Bronchial epithelial cell (primary cell): ENCODE results near the gene KTI12. TPM values are rescaled to one million over a fixed set of nuclear protein-coding genes. Genes with fewer than 3 reads are reported as not detected.
"Not testable (repeated sequence)": the region's sequence is repeated elsewhere in the genome, so short reads cannot be mapped to it uniquely, and the experiment has no call there.

Source experiments
- DNase-seq: peaks from one replicate; pipeline ENCODE4 v3.0.0-alpha.2; 2010; ENCODE audit warnings: low read depth
- FAIRE-seq: peaks from 2 replicates; lab custom pipeline; 2011; peaks lifted over from hg19 to GRCh38; lab: Jason Lieb, UNC
- H3K27me3 ChIP-seq: 2 replicates; pipeline ENCODE4 v1.5.1; 2011; ENCODE audit warnings: low read length; ENCODE audit not compliant: control insufficient read depth, insufficient read depth
- H3K36me3 ChIP-seq: 2 replicates; pipeline ENCODE4 v1.5.1; 2011; ENCODE audit warnings: low read length; ENCODE audit not compliant: control insufficient read depth, insufficient read depth
- H3K4me3 ChIP-seq: 2 replicates; pipeline ENCODE4 v1.5.1; 2011; ENCODE audit warnings: mild to moderate bottlenecking, low read depth, low read length, control low read depth
- total RNA-seq: library from RNA; depleted of rRNA; stranded (reverse); fragments of >200 nt; gene quantifications from 2 replicates; pipeline ENCODE4 v1.2.1, GENCODE V29; 2014
- TF ChIP-seq, protein P1 (sequence below): IDR thresholded peaks from 2 replicates; pipeline ENCODE4 v1.5.1; 2011; ENCODE audit warnings: mild to moderate bottlenecking, moderate library complexity, low read length, control low read depth, inconsistent platforms; ENCODE audit not compliant: insufficient read depth, severe bottlenecking

The KTI12 gene
- total RNA-seq, 1 donor from 2014 or later: 10.0 TPM

DNA sequence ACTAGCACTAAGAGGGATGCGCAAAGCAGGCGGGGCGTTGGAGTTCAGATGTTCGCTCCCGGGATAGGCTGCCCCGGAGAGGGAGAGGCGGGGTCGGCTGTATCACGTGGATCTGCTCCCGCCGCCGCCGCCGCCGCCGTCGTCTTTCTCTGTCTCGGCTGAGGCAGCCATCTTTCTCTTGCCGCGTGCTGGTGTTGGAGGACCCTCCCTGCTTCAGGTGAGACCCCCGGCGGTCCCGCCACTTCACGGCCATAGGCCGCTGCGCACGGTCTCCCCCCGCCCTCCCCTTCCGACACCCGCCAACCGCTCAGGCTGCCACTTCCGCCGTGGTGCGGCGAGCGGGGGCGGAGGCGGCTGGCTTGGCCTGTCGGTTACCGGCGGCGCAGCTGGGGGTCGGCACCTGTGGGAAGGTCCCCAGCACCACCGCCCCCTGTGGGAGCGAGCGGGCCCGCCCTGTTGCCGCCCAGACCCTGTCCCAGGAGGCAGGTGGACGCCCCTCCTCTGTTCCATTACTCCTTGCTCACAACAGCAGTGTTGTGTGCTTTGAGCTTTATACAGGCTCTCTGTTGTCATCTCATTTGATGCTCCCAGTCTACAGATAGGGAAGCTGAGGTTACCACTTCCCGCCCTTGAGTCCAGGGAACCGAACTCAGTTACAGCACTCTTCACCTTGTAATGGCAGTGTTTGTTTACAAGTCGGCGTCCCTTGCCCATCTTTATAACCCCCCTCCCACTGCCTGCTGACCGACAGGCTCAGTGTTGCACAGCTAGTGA is 22.7 kb upstream of the KTI12 start, which contains the start of gene BTF3L4:
Gene BTF3L4, plus strand, starts transcription at position 133 of the 774 bp plus-strand sequence. CDS start 3,553 bp downstream, outside the sequence.
- TF ChIP-seq, protein P1, sequence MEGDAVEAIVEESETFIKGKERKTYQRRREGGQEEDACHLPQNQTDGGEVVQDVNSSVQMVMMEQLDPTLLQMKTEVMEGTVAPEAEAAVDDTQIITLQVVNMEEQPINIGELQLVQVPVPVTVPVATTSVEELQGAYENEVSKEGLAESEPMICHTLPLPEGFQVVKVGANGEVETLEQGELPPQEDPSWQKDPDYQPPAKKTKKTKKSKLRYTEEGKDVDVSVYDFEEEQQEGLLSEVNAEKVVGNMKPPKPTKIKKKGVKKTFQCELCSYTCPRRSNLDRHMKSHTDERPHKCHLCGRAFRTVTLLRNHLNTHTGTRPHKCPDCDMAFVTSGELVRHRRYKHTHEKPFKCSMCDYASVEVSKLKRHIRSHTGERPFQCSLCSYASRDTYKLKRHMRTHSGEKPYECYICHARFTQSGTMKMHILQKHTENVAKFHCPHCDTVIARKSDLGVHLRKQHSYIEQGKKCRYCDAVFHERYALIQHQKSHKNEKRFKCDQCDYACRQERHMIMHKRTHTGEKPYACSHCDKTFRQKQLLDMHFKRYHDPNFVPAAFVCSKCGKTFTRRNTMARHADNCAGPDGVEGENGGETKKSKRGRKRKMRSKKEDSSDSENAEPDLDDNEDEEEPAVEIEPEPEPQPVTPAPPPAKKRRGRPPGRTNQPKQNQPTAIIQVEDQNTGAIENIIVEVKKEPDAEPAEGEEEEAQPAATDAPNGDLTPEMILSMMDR: no peak
- peak; percentile 82 for DNase-seq
- no peaks in the 10 kb centered on the region for H3K27me3 ChIP-seq
- H3K36me3 ChIP-seq: peaks cover 17% of the 10 kb centered on the region
- no peak for FAIRE-seq
- H3K4me3 ChIP-seq: peak within 1 kb of the TSS; percentile 62

DNA sequence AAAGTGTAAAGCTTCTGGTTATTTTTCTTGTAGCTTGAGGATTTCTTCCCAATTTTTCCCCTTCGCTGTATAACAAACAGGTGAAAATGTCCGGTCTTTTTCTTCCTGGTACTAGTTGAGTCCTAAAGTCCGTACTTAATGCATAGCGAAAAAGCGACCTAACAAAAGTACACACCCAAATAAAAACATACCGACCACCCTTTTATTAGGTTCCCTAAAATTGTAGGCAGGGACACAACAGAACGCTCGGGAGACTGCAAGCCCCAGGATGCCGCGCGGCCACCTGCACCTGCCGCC is 22.2 kb upstream of the KTI12 start:
- no peaks in the 10 kb centered on the region for H3K27me3 ChIP-seq
- TF ChIP-seq, protein P1: no peak
- H3K36me3 ChIP-seq: peaks cover 15% of the 10 kb centered on the region
- DNase-seq (no peak), FAIRE-seq (no peak)
- peak overlapping the region; percentile 62 for H3K4me3 ChIP-seq

DNA sequence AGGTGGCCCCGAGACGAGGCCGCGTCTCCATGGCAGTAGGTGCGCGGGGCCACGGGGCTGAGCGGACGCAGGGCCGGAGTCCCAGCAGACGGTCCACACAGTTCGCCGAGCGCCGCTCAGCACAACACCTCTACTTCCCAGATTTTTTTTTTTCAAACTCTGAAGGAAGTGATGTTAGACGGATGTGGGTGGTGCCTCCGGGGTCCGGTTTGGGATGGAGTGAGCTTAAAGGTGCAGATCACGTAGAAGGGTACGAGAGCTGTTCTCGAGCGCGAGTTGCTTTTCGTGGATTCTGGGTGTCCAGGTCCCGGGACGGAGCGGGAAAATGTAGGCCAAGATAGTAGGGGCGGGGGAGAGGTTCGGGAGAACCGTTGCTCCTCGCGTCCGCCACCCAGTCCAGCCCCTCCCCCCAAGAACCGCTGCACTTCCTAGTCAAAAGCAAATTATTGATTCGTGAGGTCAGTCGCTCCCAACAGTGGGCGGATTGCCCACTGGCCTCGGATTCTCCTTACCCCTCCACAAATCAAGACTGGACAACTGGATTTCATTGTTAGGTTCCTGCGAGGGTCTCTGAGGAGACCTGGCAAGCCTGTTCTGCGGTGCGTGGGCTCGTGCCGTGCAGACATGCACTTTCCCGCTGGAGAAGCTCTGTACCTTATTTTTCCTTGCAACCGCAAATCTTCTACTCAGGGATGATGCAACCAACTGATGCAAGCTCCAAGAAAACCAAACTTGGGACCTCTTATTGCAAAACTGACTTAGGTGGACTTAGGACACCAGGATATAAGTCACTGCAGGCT is 21.7 kb upstream of the KTI12 start, which contains the start of gene TXNDC12:
Gene TXNDC12, minus strand, starts transcription at position 126 of the 800 bp plus-strand sequence. Its CDS starts 95 bp downstream, at position 31.
- Histone ChIP-seq H3K4me3 (peak within 1 kb of the TSS; percentile 62), H3K27me3 (no peaks in the 10 kb centered on the region), H3K36me3 (peaks cover 10% of the 10 kb centered on the region)
- TF ChIP-seq, protein P1: no peak
- FAIRE-seq (no peak), DNase-seq (peak; percentile 91)

DNA sequence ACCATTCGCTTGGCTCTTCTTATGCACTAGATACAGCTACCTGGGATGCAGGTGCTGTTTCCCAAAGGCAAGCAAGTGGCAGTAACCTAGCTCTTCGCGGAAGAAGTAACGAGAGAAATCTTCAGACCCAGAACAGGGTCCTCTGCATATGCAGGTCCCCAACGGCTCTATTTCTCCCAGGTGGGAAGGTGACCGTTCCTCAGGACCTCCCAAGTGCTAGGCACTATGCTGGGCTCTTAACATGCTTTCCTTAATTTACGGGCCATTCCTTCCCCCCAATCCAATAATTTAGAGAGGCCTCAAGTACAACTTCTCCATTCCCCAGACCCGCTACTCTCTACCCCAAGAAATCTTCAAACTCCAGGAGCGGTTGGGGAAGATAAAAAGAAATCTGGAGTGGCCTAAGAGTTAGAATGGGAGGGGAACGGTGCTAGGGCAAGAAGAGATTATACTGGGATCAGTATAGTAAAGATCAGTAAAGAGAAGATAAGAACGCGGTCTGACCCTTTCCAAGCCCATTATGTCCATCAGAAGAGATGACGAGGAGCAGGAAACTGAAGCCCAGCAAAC is 21.0 kb upstream of the KTI12 start:
- TF ChIP-seq, protein P1: no peak
- FAIRE-seq (no peak), DNase-seq (no peak)
- Histone ChIP-seq H3K4me3 (peak overlapping the region; percentile 62), H3K36me3 (peaks cover 7% of the 10 kb centered on the region), H3K27me3 (no peaks in the 10 kb centered on the region)

DNA sequence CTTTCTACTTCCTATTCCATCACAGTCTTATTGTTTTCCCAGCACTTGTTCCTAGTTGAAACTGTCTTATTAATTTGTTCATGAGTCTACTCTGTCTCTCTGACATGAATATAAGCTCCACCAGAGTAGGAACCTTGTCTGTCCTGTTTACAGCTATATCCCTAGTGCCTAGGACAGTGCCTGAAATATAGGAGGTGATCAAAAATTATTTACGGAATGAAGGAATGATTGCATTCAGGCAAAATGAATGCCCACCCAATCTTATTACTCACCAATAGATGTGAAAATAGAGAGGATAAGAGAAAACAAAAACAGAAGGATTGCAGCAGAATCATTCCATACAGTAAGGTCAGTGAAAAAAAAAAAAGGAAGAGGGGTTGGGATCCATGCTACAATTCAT is 20.3 kb upstream of the KTI12 start:
- DNase-seq (no peak), FAIRE-seq (no peak)
- TF ChIP-seq, protein P1: no peak
- Histone ChIP-seq H3K4me3 (peak overlapping the region; percentile 62), H3K27me3 (no peaks in the 10 kb centered on the region), H3K36me3 (peaks cover 7% of the 10 kb centered on the region)

DNA sequence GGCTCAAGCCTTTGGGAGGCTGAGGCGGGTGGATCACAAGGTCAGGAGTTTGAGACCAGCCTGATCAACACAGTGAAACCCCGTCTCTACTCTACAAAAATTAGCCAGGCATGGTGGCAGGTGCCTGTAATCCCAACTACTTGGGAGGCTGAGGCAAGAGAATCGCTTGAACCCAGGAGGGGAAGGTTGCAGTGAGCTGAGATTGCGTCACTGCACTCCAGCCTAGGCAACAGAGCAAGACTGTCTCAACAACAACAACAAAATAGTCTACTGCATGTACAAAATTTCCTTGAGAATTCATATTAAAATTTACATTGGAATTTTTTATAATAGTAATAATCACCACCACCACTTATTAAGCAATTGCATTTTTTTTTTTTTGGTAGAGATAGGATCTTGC is 15.7 kb upstream of the KTI12 start:
- not testable (repeated sequence) for H3K36me3 ChIP-seq, H3K4me3 ChIP-seq, DNase-seq, FAIRE-seq, H3K27me3 ChIP-seq

DNA sequence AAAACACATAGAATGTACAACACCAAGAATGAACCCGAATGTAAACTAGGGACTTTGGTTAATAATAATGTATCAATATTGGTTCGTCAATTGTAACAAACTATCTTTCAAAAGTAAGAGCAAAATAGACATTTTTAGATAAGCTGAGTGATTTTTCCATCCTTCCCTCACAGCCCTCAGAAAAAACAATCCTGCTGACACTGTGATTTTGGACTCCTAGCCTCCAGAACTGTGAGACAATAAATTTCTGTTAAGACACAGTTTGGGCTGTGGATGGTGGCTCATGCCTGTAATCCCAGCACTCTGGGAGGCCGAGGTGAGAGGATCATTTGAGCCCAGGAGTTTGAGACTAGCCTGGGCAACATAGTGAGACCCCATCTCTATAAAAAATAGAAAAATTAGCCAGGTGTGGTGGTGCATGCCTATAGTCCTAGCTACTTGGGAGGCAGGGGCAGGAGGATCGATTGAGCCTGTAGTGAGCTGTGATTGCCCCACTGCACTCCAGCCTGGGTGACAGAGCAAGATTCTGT is 12.1 kb upstream of the KTI12 start:
- not testable (repeated sequence) for H3K4me3 ChIP-seq, FAIRE-seq, DNase-seq

More for the DNA sequence above, 12.1 kb upstream of the KTI12 start:
- H3K36me3 ChIP-seq, H3K27me3 ChIP-seq: not testable (repeated sequence)
